Stromal cell of bone marrow (primary cell): ENCODE measurements around the gene LY6G6F.
A peak's percentile ranks its signal among the peaks of the same experiment; 100 is the strongest.

Experiments
- DNase-seq: peaks from one replicate; pipeline ENCODE4 v3.0.0-alpha.2; 2012; ENCODE audit warnings: low read depth

The LY6G6F gene

DNA sequence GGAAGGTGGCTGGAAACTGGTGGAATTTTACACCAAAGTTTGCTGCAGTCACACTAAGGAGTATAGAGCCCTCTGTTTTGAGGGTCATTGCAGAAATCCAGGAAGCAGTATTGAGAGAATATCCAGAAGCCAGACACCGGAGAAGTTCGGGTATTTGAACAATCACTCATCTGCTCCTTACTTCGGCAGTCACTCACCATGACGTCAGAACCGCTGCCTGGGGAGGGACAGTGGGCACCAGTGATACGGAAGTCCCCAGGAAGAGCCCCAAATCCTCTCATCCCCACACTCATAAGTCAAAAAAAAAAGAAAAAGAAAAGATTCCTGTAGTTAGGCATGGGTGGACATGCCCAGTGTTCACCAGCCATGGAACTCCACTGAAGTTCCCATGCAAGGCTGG lies 29.8 kb upstream of the LY6G6F start:
- no peak for DNase-seq

- no peak for DNase-seq
Measured at GRCh38 chr6:31677955-31678354, 28.7 kb upstream of the LY6G6F start.

GRCh38 chr6:31680226-31681134 lies 26.2 kb upstream of the LY6G6F start, which contains the start of gene LY6G5C:
Gene LY6G5C, minus strand, starts transcription at chr6:31681067. Its CDS starts 694 bp downstream, at chr6:31680373.
- DNase-seq = peak; percentile 81

DNA sequence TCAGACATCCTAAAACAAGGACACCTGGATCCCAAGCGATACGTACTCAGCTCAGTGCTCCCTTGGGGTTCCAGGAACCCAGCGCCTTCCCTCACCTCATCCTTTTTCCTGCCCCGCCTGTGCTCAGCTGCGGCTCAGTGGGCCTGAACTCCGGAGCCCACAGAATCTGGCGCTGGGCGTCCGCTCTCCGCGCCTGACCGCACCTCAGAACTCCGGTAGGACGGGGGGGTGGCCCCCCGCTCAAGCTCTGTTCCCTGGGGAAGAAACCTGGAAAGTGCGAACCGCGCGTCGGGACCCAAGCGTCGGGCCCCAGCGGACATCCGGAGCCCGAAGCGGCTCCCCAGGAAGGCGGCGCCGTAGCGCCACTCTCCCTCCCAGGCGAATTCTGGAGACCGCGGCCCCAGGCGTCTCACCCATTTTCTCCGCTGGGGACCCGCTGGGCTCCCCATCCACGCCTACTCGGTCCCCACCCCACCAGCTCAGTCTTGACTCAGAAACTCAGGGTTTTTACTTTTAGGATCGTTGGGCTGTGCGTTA lies 25.5 kb upstream of the LY6G6F start:
- no peak for DNase-seq

- no peak for DNase-seq
Measured at GRCh38 chr6:31683591-31683990, 23.1 kb upstream of the LY6G6F start.

DNA sequence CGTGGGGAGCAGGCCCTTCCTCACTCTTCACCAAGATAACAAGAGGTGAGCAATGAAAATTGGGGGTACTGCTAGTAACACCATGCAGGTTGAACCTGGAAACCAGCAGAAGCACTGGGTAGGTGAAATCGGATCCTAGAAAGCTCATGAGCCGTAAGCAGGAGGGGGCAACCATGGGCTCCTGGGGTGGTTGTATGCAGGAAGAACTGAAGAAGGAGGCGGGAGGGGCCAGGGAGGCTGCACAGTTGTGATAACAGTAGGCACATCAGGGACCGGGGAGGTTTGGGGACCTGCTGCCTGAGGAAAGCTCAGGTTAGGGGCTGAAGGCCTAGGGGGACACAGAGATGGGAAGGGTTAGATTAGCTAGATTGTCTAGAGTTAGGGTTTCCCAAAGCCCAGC lies 20.2 kb upstream of the LY6G6F start:
- DNase-seq = no peak

- no peak for DNase-seq
Measured at GRCh38 chr6:31687321-31687720, 19.3 kb upstream of the LY6G6F start.

GRCh38 chr6:31687860-31688693 lies 18.6 kb upstream of the LY6G6F start:
- no peak for DNase-seq

DNA sequence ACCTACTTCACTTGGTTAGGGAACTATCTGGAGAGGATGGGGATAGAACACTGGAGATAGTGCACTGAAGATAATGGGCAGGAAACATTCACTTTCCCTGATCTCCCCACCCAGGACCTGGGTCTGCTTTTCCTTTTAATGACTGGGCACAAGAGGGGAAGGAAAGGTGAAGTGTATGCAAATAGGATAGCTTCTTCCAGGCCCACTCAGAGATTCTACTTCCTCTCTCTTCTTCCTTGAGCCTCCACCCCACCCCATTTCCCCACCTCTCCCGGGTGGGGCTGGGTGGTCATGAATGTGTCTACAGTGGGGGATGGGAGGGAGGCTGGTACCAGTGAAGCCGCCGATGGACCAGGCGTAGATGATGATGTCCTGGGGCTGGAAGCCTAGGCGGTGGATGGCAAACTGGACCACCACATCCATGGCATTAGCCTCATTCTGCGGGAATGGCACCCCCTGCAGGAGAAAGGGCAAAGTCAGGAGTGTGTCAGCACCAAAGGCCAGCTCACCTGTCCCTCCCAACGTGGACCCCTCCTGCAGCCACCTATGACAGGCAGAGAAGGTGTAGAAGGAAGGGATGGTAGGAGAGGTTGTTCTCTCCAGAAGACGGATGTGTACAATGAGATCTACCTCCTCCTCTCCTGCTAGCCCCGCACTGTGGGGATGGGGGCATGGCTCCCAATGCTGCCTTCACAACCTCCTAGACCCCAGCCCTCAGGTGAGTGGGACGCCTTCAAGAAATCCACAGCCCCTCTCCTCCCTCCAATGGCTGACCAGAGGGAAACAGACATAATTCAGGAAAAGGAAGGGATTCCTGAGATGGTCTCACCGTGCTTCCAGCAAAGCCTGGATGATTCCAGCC lies 17.2 kb upstream of the LY6G6F start:
- DNase-seq = no peak

DNA sequence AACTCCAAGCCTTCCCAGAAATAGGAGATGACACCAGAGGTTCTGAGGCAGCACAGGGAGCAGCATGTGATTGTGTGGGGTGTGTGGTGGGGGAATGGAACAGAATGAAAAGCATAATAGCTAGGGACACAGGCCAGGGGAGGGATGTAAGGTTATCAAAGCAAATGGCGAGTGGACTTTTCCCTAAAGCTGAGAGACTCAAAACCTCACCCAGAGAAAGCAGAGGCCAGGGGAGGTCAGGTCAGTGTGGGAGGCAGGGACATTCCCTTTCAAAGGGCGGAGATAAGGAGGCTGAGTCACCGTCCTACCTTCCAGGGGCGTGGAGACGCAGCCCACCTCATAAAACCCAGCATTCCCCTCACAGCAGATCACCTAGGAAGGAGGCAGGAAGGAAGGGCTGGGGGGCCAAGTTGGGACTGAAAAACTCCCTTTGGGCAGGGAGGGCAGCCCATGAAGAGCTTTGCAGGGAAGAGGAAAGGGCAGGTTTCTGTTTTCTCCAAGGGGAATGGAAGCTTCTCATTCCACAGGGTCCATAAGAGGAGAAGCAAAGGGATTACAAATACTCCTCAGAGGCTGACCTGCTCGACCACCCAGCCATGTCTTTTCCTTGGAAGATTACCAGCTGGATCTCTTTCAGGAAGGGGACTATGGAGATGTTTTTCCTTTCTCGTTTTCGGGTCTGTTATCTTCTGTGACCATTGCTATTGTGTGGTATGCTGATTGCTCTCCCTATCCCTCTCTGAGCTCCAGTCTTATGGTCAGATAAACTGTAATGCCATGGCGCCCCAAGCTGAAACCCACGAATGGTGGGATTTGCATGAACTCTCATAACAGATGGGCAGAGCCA lies 16.2 kb upstream of the LY6G6F start:
- no peak for DNase-seq

DNA sequence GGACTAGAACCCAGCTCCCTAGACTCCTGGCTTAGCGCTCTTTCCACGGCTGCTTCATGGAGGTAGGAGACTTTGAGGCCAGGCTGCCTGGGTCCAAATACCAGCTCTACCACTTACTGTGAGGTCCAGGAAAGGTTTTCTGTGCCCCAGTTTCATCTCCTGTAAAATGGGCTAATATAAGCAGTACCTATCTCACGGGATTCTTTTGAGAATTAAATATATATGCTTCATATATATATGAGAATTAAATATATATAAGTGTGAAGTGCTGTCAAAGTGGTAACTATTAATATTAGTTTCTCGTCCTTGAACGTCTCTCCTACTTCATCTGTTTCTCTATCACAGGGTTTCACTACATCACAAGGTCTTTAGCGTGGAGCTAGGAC lies 15.6 kb upstream of the LY6G6F start:
- no peak for DNase-seq

GRCh38 chr6:31691564-31692108 lies 15.0 kb upstream of the LY6G6F start:
- DNase-seq = no peak

DNA sequence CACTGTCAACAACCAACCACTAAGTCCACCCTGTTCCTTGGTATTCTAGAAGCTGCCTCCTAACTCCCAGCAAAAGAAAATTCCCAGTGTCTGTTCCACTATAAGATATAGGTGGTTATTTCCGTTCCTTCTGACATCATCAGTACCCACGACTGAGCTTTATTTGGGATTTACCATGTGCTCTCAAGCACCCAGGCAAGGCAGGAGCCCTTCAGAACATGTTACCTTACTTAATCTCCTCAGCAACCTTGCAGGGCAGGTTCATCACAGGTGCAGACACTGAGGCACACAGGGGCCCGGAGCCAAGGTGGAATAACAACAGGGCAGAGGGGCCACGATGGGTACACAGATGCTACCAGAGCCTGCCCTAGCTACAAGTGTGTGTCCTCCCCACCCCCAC lies 14.3 kb upstream of the LY6G6F start:
- DNase-seq = no peak

- no peak for DNase-seq
Measured at GRCh38 chr6:31692886-31693285, 13.8 kb upstream of the LY6G6F start.

- no peak for DNase-seq
Measured at GRCh38 chr6:31693535-31693934, 13.1 kb upstream of the LY6G6F start.

DNA sequence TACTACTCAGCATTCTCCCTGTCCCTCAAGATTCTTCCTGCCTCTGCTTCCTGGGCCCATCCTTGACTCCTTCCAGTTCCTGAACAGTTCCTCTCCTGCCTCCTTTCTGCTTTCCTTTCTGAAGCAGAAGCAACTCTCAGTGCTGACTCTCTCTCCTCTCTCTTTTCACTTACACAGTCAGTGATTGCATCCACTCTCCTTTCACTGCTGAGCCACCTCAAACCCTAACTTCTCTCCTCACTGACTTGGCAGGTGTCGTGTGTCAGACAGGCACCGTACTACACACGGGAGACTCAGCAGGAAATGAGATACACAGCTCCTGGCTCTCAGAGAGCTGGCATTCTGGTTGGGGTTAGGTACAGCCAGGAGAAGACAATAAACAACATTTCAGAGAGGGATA lies 9.1 kb upstream of the LY6G6F start:
- no peak for DNase-seq

DNA sequence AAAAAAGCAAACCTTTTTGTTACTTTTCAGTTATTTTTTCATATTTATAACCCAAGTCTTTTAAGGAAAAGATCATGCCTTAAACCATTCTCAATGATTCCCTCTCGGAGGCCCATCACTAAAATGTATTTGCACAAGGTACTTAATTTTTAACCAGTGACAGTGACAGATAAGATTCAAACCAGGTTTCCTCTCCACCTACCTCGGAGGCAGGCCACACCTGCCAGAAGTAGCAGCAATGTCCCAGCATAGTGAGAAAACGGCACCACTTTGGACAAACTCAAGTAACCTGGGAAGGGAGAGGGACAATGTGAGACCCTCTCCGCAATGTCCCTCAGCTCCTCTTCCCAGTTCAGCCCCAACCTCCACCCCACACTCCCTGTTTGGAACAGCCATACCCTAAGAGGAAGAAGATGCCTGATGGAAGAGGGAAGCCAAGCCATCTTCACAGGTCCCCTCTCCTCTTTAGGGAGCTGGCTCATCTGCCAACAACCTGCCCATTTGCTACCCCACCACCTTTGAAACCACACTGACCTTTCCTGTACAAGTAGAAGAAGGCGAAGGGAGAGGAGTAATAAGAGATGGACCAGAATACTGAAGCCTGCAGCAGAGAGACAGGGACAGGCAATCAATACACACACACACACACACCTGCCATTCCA lies 5.8 kb upstream of the LY6G6F start:
- no peak for DNase-seq

GRCh38 chr6:31701666-31702404 lies 4.8 kb upstream of the LY6G6F start:
- no peak for DNase-seq

DNA sequence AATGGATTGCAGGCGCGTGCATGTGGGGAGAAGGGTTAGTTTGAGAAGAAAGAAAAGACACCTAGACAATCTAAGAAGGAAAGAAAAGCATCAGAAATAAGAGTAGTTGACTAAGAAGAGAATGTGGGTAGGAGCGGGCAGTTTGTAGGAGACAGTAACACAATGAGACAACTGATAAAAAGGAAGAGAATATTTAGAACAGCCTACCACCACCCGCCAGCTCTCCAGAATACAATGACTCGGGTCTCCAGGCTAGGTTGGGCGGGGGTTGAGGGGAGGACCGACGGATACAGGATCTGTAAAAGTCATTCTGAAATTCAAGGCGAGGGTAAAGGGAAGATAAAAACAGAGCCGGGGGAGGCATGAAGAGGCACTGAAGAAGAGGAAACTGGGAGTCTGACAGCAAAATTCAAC lies 4.3 kb upstream of the LY6G6F start:
- no peak for DNase-seq
